Stimulated activated CD8-positive, alpha-beta memory T cell treated with anti-CD3 and anti-CD28 coated beads, Interleukin-15, amount 100 ng/mL, for 1 hour (primary cell): ENCODE results near the gene TPM1.
"Not testable (repeated sequence)": the region's sequence is repeated elsewhere in the genome, so short reads cannot be mapped to it uniquely, and the experiment has no call there.

ENCODE experiments used
- DNase-seq: peaks from one replicate; pipeline ENCODE4 v3.0.0-alpha.2; 2020; ENCODE audit warnings: low read depth

TPM1 gene

GRCh38 chr15:63041974-63042876, at the start of gene TPM1:
TPM1 (plus strand) TSS chr15:63042747; CDS start chr15:63042830, 83 bp downstream.
- DNase-seq: no peak

- no peak for DNase-seq
Observed at GRCh38 chr15:62993066-62993465, 49.5 kb upstream of the TPM1 start.

- DNase-seq: not testable (repeated sequence)
Observed at GRCh38 chr15:62993632-62994031, 48.9 kb upstream of the TPM1 start.

DNA sequence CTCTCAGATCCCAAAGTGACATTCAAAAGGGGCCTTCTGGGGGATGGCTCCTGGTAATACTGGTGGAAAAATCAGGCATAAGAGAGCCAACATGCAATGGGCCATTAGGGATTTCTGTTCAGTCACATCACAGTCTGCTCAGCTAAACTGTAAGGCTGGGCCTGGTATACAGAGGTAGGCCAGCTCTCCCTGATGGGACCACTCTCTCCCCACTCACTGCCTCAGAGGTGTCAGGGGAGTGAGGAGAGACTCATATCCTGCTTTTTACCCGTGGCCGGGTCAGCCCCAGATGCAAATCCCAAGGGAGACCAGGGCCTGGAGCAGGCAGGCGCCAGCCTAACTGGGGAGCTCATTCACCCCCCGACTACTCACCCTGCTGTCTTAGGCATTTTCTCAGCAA, 48.1 kb upstream of the TPM1 start:
- no peak for DNase-seq

GRCh38 chr15:62994975-62995681, 47.4 kb upstream of the TPM1 start:
- no peak for DNase-seq

GRCh38 chr15:62997441-62997840, 45.1 kb upstream of the TPM1 start:
- DNase-seq: no peak

DNA sequence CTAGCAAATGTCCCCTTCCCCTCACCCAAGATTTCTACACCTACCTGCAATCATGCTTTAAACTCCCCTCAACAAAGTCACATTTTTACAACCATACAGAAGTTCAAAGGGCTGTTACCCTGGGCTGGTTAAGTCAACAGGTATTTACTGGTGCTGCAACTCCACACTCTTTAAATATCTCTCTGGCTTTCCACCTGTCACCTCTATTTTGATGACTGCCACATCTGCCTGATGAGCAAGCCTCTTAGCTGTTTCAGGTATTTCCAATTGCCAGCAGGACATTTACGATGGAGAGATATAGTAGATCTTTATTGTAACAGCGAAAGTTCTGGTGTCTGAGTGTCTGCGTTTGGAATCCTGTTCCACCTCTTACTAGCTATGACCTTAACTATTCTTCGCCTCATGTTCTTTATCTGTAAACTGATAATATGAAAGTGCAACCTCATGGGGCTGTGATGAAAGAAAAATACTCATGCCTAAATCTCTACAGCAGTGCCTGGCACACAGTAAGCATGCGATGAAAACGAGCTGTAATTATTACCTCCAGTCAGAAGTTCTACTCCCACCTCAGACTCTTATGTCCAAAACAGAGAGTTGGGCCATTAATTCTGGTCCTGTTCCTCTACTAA, 44.2 kb upstream of the TPM1 start:
- DNase-seq: no peak

DNA sequence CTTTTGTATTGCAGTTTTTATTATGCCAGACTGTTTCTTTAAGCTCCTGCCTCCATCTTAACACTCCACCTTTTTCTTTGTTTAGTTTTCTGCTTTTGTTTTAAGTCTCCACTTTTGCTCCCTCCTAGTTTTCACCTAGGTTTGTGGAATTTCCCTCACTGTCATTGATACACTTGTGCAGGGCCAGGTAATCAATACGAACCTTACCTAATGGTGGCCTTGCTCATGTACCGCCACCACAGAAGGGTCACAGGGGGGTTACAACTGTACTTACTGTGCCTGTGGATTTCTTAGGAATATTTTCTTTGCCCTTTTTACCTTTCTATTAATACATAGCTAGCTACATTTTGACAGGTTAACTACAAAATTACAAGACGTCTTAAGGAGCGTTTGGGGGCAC, 43.4 kb upstream of the TPM1 start:
- no peak for DNase-seq

DNA sequence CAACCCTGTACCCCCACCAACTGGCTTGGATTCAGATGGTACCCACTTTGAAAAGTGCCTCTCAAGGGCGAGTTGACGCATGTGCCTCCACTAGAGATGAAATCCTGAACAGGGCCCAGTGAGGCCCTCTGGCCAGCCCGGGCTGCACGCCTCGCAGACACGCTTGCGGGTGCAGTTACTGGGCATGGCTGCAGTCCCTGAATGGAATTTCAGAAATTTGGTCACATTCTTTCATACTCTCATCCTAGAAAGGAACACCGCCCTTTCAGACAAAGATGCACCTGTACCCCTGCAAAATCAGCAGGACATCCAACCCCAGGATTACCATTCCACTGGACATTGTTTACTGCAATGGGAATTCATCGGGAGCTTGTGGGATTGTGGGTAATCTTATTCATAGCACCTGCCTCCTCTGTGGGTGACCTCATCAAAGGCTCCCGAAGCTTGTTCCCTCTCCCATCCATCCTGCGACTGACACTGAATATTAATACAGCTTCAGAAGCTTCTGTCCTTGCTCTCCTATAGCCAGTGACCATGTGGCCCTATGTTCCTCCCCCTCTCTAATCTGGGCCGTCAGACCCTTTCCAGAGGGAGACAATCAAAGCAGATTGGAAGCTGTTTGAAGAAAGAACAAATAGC, 42.5 kb upstream of the TPM1 start:
- DNase-seq: no peak

GRCh38 chr15:63000706-63001105, 41.8 kb upstream of the TPM1 start:
- DNase-seq: no peak

DNA sequence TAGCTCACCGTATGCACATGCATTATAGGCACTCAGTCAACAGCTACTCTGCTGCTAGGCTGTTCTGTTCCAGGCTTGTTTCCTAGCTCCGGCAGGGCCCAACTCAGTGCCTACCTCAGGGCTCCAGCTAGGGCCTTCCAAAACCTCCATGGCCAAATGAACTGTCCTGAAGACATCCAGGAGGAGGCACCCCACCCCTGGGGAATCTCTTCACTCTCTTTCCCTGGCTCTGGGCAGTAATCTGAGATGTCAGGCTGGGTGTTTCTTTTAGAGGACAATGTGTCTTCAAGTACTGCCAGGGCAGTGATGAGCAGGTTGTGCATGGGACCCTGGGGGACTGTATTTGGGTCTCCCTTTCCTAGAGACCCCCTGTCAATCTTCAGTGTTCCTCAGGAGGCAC, 38.3 kb upstream of the TPM1 start:
- DNase-seq: no peak

DNA sequence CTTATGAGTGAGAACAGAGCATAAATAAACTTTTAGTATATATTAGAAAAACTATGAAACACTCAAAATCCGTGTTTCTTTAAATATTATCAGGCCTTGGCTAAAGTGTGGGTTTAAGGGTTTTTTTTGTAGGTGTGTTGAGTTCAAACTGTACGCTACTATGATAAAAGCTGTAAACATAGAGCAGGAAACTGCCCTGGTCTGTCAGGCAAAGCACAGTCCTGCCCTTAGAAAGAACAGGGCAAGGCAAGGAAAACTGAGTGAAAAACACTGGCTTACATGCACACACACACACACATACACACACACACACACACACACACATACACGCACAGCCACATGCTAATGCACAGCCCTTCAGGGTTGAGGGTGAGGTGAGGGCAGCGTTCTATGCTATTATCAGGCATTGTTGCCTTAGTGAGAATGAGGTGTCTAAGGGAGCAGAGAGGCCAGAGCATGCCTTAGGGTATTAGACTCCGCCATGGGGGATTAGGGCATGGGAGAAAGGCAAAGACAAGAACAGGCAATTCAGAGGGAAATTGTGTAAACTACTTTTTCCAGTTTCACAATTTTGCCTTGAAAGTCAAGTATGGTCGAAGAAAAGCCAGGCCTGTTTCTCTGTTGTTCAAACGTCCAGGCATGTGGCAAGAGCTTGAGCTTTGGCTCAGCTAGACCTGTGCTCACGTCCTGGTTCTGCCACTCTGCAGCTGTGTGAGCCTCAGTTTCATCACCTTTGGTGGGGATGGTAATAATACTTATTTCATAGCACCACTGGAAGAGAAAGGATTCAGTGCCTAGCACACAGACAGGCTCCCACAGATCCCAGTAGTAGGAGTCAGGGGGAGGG, 36.3 kb upstream of the TPM1 start:
- no peak for DNase-seq

DNA sequence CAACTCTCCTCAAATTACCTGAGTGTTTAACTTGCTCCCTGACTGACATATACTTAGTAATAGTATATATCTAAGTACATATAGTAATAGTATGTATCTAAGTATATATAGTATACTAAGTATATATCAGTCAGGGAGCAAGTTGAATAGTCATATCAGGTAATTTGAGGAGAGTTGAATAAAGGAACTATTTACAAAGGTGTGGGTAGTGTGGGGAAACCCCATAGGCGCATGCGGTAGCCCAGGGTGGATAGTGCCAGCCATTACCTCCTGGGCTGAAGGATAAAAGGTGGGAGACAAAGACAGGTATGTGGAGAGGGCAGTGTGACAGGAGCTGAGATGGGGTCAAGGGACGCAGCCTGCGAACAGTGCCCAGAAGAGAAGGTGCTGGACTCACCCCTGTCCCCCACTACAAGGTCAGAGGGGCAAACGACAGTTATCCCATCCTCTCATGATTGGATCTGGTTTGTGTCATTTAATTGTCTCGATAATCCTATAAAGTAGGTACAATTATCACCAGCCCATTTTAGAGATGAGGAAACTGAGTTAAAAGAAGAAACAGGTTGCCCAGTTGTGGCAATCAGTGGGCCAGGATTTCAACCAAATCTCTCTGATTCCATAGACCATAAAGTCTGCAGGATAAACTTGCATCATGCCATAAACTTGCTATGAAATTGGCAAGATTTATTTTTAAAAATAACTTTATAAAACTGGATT, 34.1 kb upstream of the TPM1 start:
- DNase-seq: no peak

- DNase-seq: no peak
Observed at GRCh38 chr15:63010386-63010785, 32.2 kb upstream of the TPM1 start.

DNA sequence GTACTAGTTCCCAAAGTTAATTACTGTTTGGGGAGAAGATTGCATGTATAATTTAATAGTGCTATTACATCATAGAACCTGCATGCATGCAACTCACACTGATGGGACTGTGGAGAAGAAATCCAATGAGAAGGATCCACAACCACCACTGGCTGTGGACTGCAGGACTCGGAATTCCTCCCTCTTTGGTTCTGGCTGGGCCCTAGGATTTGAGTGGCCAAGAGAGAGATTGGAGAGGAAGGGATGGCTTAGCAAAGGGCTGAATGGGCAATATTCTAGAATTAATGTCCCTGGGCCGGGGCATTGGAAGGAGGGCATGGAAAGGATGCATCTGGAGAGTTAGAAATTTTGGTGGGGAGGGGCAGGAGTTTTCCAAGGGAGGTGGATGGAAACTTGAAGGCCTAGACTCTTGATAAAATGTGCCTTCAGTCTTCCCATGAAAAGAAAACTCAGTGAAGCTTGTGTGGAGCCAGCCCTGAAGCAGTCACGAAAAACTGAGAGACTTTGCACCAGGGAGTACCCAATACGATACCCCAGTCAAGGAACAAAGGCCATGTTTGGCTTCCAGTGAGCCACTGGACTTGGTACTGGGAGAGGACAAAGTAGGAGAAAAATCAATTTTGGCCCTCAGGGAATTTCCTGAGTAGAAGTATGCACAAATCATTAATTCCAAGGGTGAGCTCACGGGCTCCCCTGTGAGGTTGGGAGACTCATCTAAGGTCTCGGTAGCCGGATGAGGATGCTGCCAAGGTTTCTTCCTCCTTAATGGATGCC, 31.4 kb upstream of the TPM1 start:
- DNase-seq: no peak

- DNase-seq: no peak
Observed at GRCh38 chr15:63012444-63012843, 30.1 kb upstream of the TPM1 start.

- no peak for DNase-seq
Observed at GRCh38 chr15:63013052-63013808, 29.3 kb upstream of the TPM1 start.

DNA sequence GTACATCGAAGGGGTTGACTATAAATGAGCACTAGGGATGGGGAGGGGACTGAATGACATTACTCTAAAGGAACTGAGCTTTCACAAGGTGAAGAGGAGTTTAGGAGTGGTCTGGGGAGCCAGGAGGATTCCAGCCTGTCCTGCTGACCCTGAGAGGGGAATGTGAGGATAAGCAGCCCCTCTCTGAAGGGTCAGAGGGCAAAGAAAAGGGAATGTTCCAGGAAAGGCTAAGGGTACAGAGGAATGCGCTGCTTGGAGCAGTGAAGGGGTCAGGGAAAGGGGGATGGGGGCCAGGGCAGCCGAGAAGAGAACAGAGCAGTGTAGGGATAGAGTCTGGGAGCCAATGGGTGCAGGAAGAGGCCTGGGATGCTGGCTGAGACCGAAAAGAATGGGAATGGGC, 28.0 kb upstream of the TPM1 start:
- DNase-seq: no peak

DNA sequence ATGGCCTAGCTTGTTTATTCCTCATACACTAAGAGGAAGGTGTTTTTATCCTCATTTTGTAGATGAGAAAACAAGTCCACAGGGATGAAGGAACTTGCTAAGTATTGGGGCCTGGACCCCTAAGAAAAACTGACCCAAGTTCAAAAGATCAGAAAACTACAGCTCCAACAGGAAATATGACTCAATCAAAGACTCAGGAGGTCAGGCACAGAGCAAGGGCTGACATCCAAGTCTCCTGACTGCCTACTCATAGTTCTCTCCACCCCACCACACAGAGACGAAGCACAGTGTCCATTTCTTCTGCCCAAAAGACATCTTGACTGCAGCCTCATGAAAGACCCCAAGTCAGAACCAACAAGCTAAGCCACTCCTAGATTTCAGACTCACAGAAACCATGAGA, 26.9 kb upstream of the TPM1 start:
- DNase-seq: no peak
